ENCODE measurements around the gene UBL4B. TPM values are rescaled to one million over a fixed set of nuclear protein-coding genes. Genes with fewer than 3 reads are reported as not detected.
"Not testable (repeated sequence)": the region's sequence is repeated elsewhere in the genome, so short reads cannot be mapped to it uniquely, and the experiment has no call there.

Gene UBL4B
- total RNA-seq, 2 experiments from 2014 or later: not detected

GRCh38 chr1:110074166-110074565 is 38.1 kb upstream of the UBL4B start:
- no peaks in the 10 kb centered on the region for H3K36me3 ChIP-seq (ENCODE audit: insufficient read depth, low read length)
- TF ChIP-seq CTCF (conservative IDR thresholded peaks at IDR 0.05; ENCODE audit: low read length) (no peak), EZH2phosphoT487 (IDR thresholded peaks at IDR 0.05; ENCODE audit: borderline replicate concordance, low read depth, low read length) (no peak)
- POLR2A ChIA-PET: interaction anchor here (1.3 kb wide), 1 partner anchor 14 kb away, joined by 3 read pairs; no protein-coding TSS in a partner anchor
- no peaks in the 10 kb centered on the region for H4K20me1 ChIP-seq (ENCODE audit: insufficient read depth, low read length)
- no peaks in the 10 kb centered on the region for H3K4me1 ChIP-seq (ENCODE audit: insufficient read depth, low read length, poor library complexity, severe bottlenecking)
- no peak overlapping the region for H2AFZ ChIP-seq (ENCODE audit: low read length)
- CTCF ChIA-PET (ENCODE audit: unreplicated experiment): interaction anchor here (1.0 kb wide), 1 partner anchor 30 kb away, joined by 3 read pairs; no protein-coding TSS in a partner anchor
- H3K79me2 ChIP-seq (ENCODE audit: insufficient read depth, low read depth, low read length): no peaks in the 10 kb centered on the region
- H3K27ac ChIP-seq (ENCODE audit: low read depth, low read length, poor library complexity, severe bottlenecking): no peak overlapping the region
- no peaks in the 10 kb centered on the region for H3K9me2 ChIP-seq (ENCODE audit: insufficient read depth, low read length)
- H3K9me3 ChIP-seq (ENCODE audit: low read length): no peaks in the 10 kb centered on the region
- no peak overlapping the region for H3K4me2 ChIP-seq (ENCODE audit: low read length)
- no peak overlapping the region for H3K4me3 ChIP-seq (ENCODE audit: low read depth, low read length, poor library complexity, severe bottlenecking)
- intact Hi-C loops (cut with micrococcal nuclease; ENCODE audit: unreplicated experiment): no loop called here
- DNase-seq (ENCODE audit: low spot score): no peak
- no TSS peak for BruUV-seq (replicated peaks)

DNA sequence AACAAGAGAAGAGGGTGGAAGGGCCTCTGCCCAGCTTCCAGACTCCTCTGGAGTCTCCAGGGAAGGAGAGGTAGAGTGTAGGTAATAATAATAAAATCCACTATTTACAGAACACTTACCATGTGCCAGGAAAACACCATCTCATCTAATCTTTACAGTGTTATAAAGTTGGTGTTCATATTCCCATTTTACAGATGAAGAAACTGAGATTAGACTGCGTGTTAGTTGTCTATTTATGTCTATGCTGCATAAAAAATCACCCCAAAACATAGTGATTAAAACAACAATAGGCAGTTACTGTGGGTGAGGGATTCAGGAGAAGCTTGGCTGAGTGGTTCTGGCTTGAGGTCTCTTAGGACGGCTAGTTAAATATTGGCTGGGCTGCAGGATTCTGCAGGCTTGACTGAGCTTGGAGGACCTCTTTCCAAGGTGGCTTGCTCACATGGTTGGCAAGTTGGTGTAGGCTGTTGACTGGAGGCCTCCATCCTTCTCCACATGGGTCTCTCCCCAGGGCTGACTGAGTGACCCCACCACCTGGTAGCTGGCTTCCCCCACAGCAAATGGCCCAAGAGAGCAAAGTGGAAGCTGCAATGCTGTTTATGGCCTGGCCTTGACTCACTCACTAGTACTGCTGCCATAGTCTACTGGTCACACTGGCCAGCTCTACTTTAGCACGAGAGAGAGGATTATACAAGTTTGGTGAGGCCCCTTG is 35.3 kb upstream of the UBL4B start:
- no TSS peak for BruUV-seq (replicated peaks)
- H3K9me2 ChIP-seq (ENCODE audit: insufficient read depth, low read length): no peaks in the 10 kb centered on the region
- intact Hi-C loops (cut with micrococcal nuclease; ENCODE audit: unreplicated experiment): no loop called here
- no peaks in the 10 kb centered on the region for H3K36me3 ChIP-seq (ENCODE audit: insufficient read depth, low read length)
- H3K79me2 ChIP-seq (ENCODE audit: insufficient read depth, low read depth, low read length): no peaks in the 10 kb centered on the region
- H3K4me2 ChIP-seq (ENCODE audit: low read length): no peak overlapping the region
- H3K9me3 ChIP-seq (ENCODE audit: low read length): no peaks in the 10 kb centered on the region
- POLR2A ChIA-PET: no interaction called here
- TF ChIP-seq EZH2phosphoT487 (IDR thresholded peaks at IDR 0.05; ENCODE audit: borderline replicate concordance, low read depth, low read length) (no peak), CTCF (conservative IDR thresholded peaks at IDR 0.05; ENCODE audit: low read length) (no peak)
- H3K4me1 ChIP-seq (ENCODE audit: insufficient read depth, low read length, poor library complexity, severe bottlenecking): no peaks in the 10 kb centered on the region
- CTCF ChIA-PET (ENCODE audit: unreplicated experiment): interaction anchor here (0.9 kb wide), 1 partner anchor 41 kb away, joined by 3 read pairs; no protein-coding TSS in a partner anchor
- H3K4me3 ChIP-seq (ENCODE audit: low read depth, low read length, poor library complexity, severe bottlenecking): no peak overlapping the region
- no peaks in the 10 kb centered on the region for H4K20me1 ChIP-seq (ENCODE audit: insufficient read depth, low read length)
- no peak overlapping the region for H3K27ac ChIP-seq (ENCODE audit: low read depth, low read length, poor library complexity, severe bottlenecking)
- DNase-seq (ENCODE audit: low spot score): no peak
- no peak overlapping the region for H2AFZ ChIP-seq (ENCODE audit: low read length)

DNA sequence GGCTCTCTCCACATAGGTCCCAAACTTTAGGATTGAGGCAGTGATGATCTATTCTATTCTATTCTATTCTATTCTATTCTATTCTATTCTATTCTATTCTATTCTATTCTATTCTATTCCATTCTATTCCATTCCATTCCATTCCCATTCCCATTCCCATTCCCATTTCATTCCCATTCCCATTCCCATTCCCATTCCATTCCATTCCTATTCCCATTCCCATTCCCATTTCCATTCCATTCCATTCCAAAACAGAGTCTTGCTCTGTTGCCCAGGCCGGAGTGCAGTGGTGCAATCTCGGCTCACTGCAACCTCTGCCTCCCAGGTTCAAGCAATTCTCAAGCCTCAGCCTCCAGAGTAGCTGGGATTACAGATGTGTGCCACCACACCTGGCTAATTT is 32.2 kb upstream of the UBL4B start:
- BruUV-seq (replicated peaks); CTCF ChIA-PET (ENCODE audit: unreplicated experiment): not testable (repeated sequence)

More for the DNA sequence above, 32.2 kb upstream of the UBL4B start:
- H3K4me1 ChIP-seq (ENCODE audit: insufficient read depth, low read length, poor library complexity, severe bottlenecking); H3K27ac ChIP-seq (ENCODE audit: low read depth, low read length, poor library complexity, severe bottlenecking); DNase-seq (ENCODE audit: low spot score); H3K4me3 ChIP-seq (ENCODE audit: low read depth, low read length, poor library complexity, severe bottlenecking); H3K9me3 ChIP-seq (ENCODE audit: low read length); H2AFZ ChIP-seq (ENCODE audit: low read length); H4K20me1 ChIP-seq (ENCODE audit: insufficient read depth, low read length); POLR2A ChIA-PET; H3K9me2 ChIP-seq (ENCODE audit: insufficient read depth, low read length); H3K79me2 ChIP-seq (ENCODE audit: insufficient read depth, low read depth, low read length); H3K36me3 ChIP-seq (ENCODE audit: insufficient read depth, low read length); H3K4me2 ChIP-seq (ENCODE audit: low read length): not testable (repeated sequence)
- intact Hi-C loops (cut with micrococcal nuclease; ENCODE audit: unreplicated experiment): loop anchor here (5.0 kb wide), 1 partner anchor 37 kb away; no protein-coding TSS in a partner anchor

All from OCI-LY7 (cell line).